Uterus (tissue), 2 donors: Measurements from ENCODE around the gene UBAP2.

Experiments used
- POLR2A ChIP-seq, 2 donors: fragments of 450-650 bp; IDR thresholded peaks; one replicate each; pipeline ENCODE4 v1.6.1; 2016; ENCODE audit warnings: antibody characterized with exemption in 2 of 2, mild to moderate bottlenecking in 1 of 2, moderate library complexity in 1 of 2
- TF ChIP-seq, protein P1 (sequence below), 4 experiments: fragments of 200-600 bp in 2 of 4; fragments of 450-650 bp in 2 of 4; sonication (generic) in 2 of 4; IDR thresholded peaks; one replicate each; pipeline ENCODE4 v1.5.1; 2016 to 2019; ENCODE audit warnings: antibody characterized with exemption in 4 of 4, mild to moderate bottlenecking in 2 of 4, moderate library complexity in 1 of 4

DNA sequence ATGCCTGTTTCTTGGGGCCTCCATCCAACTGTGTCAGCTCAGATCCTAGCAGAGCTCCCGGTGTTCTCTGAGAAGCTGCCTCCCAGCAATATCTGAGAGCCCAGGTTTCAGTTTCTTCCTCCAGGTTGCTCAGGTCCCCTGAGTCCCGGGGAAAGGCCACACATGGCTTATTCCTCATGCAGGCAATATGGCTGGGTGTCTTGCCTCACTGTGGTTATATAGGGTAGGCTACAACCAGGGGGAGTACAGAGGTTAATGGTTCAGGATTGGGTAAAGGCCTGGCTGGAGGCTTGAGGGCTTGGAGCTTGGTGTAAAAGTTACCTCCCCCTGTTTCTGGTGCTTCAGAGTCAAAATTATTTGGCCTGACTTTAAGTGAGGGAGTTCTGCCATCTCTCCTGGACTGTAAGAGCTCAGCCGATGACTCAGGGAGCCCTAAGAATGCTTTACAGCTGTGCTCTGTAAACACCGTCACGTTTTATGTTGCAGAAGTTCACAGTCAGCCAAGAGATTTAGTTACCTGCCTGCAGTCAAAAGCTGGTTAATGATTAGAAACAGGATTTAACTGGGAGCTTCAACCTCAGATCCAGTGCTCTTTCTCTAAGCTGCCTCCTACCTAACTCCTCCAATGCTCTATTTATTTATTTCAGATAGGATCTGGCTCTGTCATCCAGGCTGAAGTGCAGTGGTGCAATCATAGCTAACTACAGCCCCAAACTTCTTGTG, 24.3 kb upstream of the UBAP2 start:
- TF ChIP-seq, protein P1, sequence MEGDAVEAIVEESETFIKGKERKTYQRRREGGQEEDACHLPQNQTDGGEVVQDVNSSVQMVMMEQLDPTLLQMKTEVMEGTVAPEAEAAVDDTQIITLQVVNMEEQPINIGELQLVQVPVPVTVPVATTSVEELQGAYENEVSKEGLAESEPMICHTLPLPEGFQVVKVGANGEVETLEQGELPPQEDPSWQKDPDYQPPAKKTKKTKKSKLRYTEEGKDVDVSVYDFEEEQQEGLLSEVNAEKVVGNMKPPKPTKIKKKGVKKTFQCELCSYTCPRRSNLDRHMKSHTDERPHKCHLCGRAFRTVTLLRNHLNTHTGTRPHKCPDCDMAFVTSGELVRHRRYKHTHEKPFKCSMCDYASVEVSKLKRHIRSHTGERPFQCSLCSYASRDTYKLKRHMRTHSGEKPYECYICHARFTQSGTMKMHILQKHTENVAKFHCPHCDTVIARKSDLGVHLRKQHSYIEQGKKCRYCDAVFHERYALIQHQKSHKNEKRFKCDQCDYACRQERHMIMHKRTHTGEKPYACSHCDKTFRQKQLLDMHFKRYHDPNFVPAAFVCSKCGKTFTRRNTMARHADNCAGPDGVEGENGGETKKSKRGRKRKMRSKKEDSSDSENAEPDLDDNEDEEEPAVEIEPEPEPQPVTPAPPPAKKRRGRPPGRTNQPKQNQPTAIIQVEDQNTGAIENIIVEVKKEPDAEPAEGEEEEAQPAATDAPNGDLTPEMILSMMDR (IDR thresholded peaks at IDR 0.05): no peak
- TF ChIP-seq POLR2A (IDR thresholded peaks at IDR 0.05): no peak
